ENCODE results near the gene PMP22.

The PMP22 gene

GRCh38 chr17:15230866-15231265, 34.3 kb downstream of the PMP22 start:
- TF ChIP-seq, protein P1, sequence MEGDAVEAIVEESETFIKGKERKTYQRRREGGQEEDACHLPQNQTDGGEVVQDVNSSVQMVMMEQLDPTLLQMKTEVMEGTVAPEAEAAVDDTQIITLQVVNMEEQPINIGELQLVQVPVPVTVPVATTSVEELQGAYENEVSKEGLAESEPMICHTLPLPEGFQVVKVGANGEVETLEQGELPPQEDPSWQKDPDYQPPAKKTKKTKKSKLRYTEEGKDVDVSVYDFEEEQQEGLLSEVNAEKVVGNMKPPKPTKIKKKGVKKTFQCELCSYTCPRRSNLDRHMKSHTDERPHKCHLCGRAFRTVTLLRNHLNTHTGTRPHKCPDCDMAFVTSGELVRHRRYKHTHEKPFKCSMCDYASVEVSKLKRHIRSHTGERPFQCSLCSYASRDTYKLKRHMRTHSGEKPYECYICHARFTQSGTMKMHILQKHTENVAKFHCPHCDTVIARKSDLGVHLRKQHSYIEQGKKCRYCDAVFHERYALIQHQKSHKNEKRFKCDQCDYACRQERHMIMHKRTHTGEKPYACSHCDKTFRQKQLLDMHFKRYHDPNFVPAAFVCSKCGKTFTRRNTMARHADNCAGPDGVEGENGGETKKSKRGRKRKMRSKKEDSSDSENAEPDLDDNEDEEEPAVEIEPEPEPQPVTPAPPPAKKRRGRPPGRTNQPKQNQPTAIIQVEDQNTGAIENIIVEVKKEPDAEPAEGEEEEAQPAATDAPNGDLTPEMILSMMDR (IDR thresholded peaks at IDR 0.05), result no peak

DNA sequence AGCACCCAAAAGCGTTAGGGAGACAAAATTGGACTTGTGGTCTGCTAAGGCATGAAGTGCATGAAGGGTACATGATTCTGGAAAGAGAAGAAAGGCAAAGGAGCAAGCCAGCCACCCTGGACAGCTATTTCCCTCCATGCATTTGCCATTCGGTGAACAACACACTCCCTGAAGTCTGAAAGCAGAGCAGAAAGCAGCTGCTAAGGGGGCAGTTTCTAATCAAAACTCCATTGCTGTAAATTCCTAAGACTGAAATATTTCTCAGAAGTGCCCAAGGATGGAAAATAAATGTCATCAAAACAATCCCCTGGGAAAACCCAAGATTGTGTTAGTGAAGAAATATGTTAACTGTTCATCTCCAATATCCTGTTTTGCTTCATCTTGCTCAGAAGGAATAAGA, 44.3 kb downstream of the PMP22 start:
- TF ChIP-seq, protein P1 (IDR thresholded peaks at IDR 0.05), result no peak

GRCh38 chr17:15216481-15216880, 48.6 kb downstream of the PMP22 start:
- TF ChIP-seq, protein P1 (IDR thresholded peaks at IDR 0.05), result no peak

DNA sequence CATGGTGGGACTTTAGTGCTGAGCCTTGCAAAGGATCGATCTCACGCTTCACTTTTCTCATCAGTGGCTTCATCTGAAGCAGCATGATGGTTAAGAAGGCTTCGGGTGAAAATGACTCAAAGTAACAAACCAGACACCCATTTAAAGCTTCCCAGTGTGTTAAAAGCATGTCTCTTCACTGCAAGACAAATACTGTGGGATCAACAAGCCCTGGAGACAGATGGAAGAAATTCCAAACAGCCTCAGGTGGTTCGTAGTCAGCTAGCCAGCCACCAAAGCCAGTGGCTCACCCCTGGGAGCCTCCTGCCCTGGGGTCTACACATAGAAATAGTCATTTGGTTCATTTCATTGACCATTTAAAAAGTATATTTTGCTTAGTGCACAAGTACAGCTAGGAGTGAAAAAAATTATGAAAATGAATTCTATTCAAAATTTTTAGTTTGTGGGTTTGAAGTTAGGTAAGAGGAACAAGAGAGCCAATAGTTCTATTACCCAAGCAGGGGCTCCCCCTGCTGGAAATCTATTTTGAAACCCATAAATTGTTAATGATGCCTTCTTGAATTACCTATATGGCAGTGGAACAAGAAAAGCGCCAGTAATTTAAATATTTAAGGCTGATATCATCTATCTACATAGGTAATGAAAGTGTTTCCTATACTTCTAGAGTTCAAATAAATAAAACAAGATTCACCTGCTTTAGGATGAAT, 51.6 kb downstream of the PMP22 start:
- TF ChIP-seq, protein P1 (IDR thresholded peaks at IDR 0.05), result peak; percentile 52

- TF ChIP-seq, protein P1 (IDR thresholded peaks at IDR 0.05), result no peak
Measured at GRCh38 chr17:15210247-15210646, 54.9 kb downstream of the PMP22 start.

GRCh38 chr17:15197229-15197628, 67.9 kb downstream of the PMP22 start:
- TF ChIP-seq, protein P1 (IDR thresholded peaks at IDR 0.05), result no peak

DNA sequence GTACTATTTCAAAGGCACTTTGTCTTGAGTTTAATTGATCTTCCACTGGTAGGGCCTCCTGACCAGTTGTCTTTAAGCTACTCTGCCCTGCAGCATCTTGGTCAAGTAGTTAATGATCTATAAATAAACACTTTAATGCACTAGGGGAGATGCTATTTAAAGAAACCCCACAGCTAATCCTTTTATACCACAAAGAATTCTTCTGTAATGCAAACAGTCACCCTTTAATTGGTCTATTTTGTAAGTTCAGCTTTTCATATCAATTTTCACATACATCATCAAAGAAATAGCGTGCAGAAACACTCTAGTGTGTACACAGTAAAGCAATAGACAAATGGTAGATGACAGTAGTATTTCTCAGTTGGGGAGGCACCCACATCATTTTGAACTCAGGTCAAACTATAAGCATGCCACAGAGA, 70.3 kb downstream of the PMP22 start:
- TF ChIP-seq, protein P1 (IDR thresholded peaks at IDR 0.05), result no peak

GRCh38 chr17:15185625-15185991, 79.5 kb downstream of the PMP22 start:
- TF ChIP-seq, protein P1 (IDR thresholded peaks at IDR 0.05), result no peak
